ENCODE results near the gene STOML2. TPM values are rescaled to one million over a fixed set of nuclear protein-coding genes. Genes with fewer than 3 reads are reported as not detected.

STOML2 gene
- total RNA-seq, 1 experiment from 2014 or later: 97.3 TPM

DNA sequence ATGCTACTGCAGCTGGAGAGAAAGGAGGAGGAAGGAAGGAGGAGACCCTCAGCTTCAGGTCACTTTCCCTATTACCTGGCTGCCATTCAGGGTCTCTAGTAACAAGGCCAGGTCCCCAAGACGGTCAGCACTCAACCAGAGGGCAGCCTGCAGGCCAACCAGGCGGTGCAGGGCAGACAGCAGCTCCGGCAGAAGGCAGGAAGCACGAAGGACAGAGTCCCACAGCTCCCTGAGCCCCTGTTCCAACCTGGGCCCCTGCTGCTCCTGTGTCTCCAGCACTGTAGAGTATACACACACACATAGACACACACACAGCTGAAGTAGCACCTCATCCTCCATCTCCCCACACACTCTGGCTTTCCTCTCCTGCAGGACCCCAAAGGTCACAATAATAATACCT, 24.9 kb downstream of the STOML2 start:
- peak overlapping the region; percentile 81 for H3K4me3 Mint-ChIP-seq (ENCODE audit: low read depth, unreplicated experiment)
- peaks cover 27% of the 10 kb centered on the region for H3K36me3 Mint-ChIP-seq (ENCODE audit: insufficient read depth, unreplicated experiment)
- peaks cover 22% of the 10 kb centered on the region for H3K4me1 Mint-ChIP-seq (ENCODE audit: low read depth, unreplicated experiment)
- BruUV-seq (replicated peaks): no TSS peak
- no peaks in the 10 kb centered on the region for H3K9me3 Mint-ChIP-seq (ENCODE audit: low read depth, unreplicated experiment)
- H3K27me3 Mint-ChIP-seq (ENCODE audit: unreplicated experiment): no peaks in the 10 kb centered on the region
- TF ChIP-seq, protein P1, sequence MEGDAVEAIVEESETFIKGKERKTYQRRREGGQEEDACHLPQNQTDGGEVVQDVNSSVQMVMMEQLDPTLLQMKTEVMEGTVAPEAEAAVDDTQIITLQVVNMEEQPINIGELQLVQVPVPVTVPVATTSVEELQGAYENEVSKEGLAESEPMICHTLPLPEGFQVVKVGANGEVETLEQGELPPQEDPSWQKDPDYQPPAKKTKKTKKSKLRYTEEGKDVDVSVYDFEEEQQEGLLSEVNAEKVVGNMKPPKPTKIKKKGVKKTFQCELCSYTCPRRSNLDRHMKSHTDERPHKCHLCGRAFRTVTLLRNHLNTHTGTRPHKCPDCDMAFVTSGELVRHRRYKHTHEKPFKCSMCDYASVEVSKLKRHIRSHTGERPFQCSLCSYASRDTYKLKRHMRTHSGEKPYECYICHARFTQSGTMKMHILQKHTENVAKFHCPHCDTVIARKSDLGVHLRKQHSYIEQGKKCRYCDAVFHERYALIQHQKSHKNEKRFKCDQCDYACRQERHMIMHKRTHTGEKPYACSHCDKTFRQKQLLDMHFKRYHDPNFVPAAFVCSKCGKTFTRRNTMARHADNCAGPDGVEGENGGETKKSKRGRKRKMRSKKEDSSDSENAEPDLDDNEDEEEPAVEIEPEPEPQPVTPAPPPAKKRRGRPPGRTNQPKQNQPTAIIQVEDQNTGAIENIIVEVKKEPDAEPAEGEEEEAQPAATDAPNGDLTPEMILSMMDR (IDR thresholded peaks at IDR 0.05; ENCODE audit: unreplicated experiment): no peak
- intact Hi-C loops (cut with micrococcal nuclease; ENCODE audit: unreplicated experiment): no loop called here
- DNase-seq: no peak
- CTCF ChIA-PET: no interaction called here
- H3K27ac Mint-ChIP-seq (ENCODE audit: unreplicated experiment): no peak overlapping the region

DNA sequence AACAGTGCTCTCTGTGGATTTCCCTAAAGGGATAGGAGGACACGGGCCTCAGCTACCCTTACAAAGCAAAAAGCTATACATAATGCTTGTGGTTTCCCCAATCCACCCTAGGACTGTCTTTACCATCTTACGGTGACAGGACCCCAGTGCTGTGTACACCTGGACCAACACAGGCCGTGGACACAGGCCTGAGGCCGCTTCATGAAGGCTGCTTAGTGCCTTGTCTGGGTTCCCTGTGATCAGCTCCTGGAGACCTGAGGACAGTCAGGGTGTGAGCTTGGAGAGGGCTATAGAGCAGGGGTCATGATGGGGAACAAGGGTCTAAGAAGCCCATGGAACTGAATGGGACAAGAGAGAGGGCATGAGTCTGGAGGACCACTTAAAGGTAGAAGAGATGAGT, 26.1 kb downstream of the STOML2 start:
- Mint-ChIP-seq H3K4me3 (ENCODE audit: low read depth, unreplicated experiment) (no peak overlapping the region), H3K9me3 (ENCODE audit: low read depth, unreplicated experiment) (no peaks in the 10 kb centered on the region), H3K27ac (ENCODE audit: unreplicated experiment) (no peak overlapping the region), H3K27me3 (ENCODE audit: unreplicated experiment) (no peaks in the 10 kb centered on the region), H3K36me3 (ENCODE audit: insufficient read depth, unreplicated experiment) (peaks cover 39% of the 10 kb centered on the region), H3K4me1 (ENCODE audit: low read depth, unreplicated experiment) (peaks cover 27% of the 10 kb centered on the region)
- no peak for DNase-seq
- CTCF ChIA-PET: no interaction called here
- TF ChIP-seq, protein P1 (IDR thresholded peaks at IDR 0.05; ENCODE audit: unreplicated experiment): no peak
- intact Hi-C loops (cut with micrococcal nuclease; ENCODE audit: unreplicated experiment): no loop called here
- no TSS peak for BruUV-seq (replicated peaks)

DNA sequence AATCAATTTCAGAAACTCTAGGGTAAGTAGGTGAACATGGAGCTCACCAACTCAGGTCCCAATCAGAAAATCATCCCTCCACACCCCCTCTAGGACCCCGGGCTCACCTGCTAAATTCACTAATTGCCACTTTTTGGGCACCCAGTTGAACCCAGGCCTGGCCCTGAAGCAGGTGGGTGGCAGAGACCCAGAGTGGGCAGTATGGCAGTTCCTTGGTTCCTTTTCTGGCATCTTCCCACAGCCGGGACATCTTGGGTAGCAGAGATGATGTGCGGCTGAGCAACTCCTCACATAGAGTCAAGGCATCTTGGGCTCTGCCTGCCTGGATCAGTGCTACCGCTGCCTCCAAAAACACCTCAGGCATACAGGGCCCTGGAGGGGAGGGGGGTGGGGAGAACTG, 27.6 kb downstream of the STOML2 start:
- Mint-ChIP-seq H3K9me3 (ENCODE audit: low read depth, unreplicated experiment) (no peaks in the 10 kb centered on the region), H3K27ac (ENCODE audit: unreplicated experiment) (no peak overlapping the region), H3K27me3 (ENCODE audit: unreplicated experiment) (no peaks in the 10 kb centered on the region), H3K36me3 (ENCODE audit: insufficient read depth, unreplicated experiment) (peaks cover 52% of the 10 kb centered on the region), H3K4me3 (ENCODE audit: low read depth, unreplicated experiment) (no peak overlapping the region), H3K4me1 (ENCODE audit: low read depth, unreplicated experiment) (peaks cover 30% of the 10 kb centered on the region)
- intact Hi-C loops (cut with micrococcal nuclease; ENCODE audit: unreplicated experiment): no loop called here
- TF ChIP-seq, protein P1 (IDR thresholded peaks at IDR 0.05; ENCODE audit: unreplicated experiment): no peak
- no TSS peak for BruUV-seq (replicated peaks)
- no peak for DNase-seq
- CTCF ChIA-PET: no interaction called here

DNA sequence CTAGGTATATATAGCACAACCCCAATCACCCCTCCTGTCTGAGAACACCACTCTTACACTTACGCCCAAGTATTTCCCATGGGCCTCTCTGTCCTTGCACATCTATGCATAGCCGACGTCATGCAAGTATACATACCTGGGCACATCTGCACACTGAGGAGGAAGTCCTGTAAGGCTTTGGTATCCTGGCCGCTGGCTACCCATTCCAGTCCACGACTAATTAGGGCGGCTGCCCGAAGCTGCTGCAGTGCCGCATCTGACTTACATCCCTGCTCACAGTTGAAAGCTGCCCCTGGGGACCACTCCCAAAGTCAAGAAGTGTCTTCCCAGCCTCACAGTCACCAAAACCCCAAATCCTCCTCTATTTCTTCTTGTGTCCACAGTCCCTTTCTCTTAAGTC, 28.1 kb downstream of the STOML2 start:
- no TSS peak for BruUV-seq (replicated peaks)
- CTCF ChIA-PET: no interaction called here
- no peak overlapping the region for H3K27ac Mint-ChIP-seq (ENCODE audit: unreplicated experiment)
- H3K4me1 Mint-ChIP-seq (ENCODE audit: low read depth, unreplicated experiment): peaks cover 30% of the 10 kb centered on the region
- H3K36me3 Mint-ChIP-seq (ENCODE audit: insufficient read depth, unreplicated experiment): peaks cover 50% of the 10 kb centered on the region
- intact Hi-C loops (cut with micrococcal nuclease; ENCODE audit: unreplicated experiment): no loop called here
- DNase-seq: no peak
- no peaks in the 10 kb centered on the region for H3K27me3 Mint-ChIP-seq (ENCODE audit: unreplicated experiment)
- no peaks in the 10 kb centered on the region for H3K9me3 Mint-ChIP-seq (ENCODE audit: low read depth, unreplicated experiment)
- TF ChIP-seq, protein P1 (IDR thresholded peaks at IDR 0.05; ENCODE audit: unreplicated experiment): no peak
- no peak overlapping the region for H3K4me3 Mint-ChIP-seq (ENCODE audit: low read depth, unreplicated experiment)

All from Calu3 (cell line).